ENCODE measurements around the gene OR52N1.

DNA sequence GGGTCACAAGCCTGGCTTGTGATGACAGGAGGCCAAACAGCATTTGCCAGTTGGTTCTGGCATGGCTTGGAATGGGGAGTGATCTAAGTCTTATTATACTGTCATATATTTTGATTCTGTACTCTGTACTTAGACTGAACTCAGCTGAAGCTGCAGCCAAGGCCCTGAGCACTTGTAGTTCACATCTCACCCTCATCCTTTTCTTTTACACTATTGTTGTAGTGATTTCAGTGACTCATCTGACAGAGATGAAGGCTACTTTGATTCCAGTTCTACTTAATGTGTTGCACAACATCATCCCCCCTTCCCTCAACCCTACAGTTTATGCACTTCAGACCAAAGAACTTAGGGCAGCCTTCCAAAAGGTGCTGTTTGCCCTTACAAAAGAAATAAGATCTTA lies 54.0 kb downstream of the OR52N1 start:
- TF ChIP-seq POLR2AphosphoS5 (IDR thresholded peaks at IDR 0.05; ENCODE audit: low read depth, low read length) (no peak), TAF1 (IDR thresholded peaks at IDR 0.05; ENCODE audit: borderline replicate concordance, low read depth, low read length) (no peak)
